Thoracic aorta (tissue), 2 donors: Measurements from ENCODE around the gene FUCA1. TPM values are rescaled to one million over a fixed set of nuclear protein-coding genes. Genes with fewer than 3 reads are reported as not detected.

ENCODE experiments used
- ATAC-seq: fragments of 150-250 bp; one replicate; pipeline ENCODE4 v1.8.0; 2017; ENCODE audit warnings: low read depth; ENCODE audit not compliant: insufficient number of reproducible peaks, low FRiP score
- DNase-seq: peaks from one replicate; pipeline ENCODE4 v3.0.0-alpha.2; 2020; ENCODE audit warnings: low spot score
- H3K27ac ChIP-seq, 2 donors: fragments of 200-600 bp; sonication (generic); 1 replicate in 1 of 2; 2 replicates in 1 of 2; pipeline ENCODE4 v1.5.1; 2016; ENCODE audit warnings: mild to moderate bottlenecking in 2 of 2, moderate library complexity in 2 of 2
- H3K27me3 ChIP-seq: fragments of 200-600 bp; sonication (generic); replicated peaks from 2 replicates; pipeline ENCODE4 v1.6.0; 2016; ENCODE audit warnings: mild to moderate bottlenecking; ENCODE audit not compliant: insufficient read depth
- H3K36me3 ChIP-seq: fragments of 200-600 bp; sonication (generic); one replicate; pipeline ENCODE4 v1.5.1; 2016
- H3K4me1 ChIP-seq, 2 donors: fragments of 200-600 bp; sonication (generic); 1 replicate in 1 of 2; 2 replicates in 1 of 2; pipeline versions ENCODE4 v1.5.1 to v1.6.0; 2016; ENCODE audit warnings: low read depth in 2 of 2, mild to moderate bottlenecking in 1 of 2; ENCODE audit not compliant: control insufficient read depth in 1 of 2
- H3K4me3 ChIP-seq: fragments of 200-600 bp; sonication (generic); 2 replicates; pipeline ENCODE4 v1.5.1; 2016; ENCODE audit warnings: mild to moderate bottlenecking
- H3K9me3 ChIP-seq: fragments of 200-600 bp; sonication (generic); 2 replicates; pipeline ENCODE4 v1.5.1; 2016
- total RNA-seq, 2 donors: library from RNA; depleted of rRNA; stranded (reverse); fragments of >200 nt; gene quantifications; one replicate each; pipeline versions ENCODE4 v1.1.0 to v1.2.3, GENCODE V29; 2016
- TF ChIP-seq, protein P1 (sequence below): fragments of 200-600 bp; sonication (generic); IDR thresholded peaks from one replicate; pipeline ENCODE4 v1.5.1; 2019; ENCODE audit warnings: antibody characterized with exemption

Gene FUCA1
- total RNA-seq: 10 to 100 TPM; 30.5 to 70.8 TPM

DNA sequence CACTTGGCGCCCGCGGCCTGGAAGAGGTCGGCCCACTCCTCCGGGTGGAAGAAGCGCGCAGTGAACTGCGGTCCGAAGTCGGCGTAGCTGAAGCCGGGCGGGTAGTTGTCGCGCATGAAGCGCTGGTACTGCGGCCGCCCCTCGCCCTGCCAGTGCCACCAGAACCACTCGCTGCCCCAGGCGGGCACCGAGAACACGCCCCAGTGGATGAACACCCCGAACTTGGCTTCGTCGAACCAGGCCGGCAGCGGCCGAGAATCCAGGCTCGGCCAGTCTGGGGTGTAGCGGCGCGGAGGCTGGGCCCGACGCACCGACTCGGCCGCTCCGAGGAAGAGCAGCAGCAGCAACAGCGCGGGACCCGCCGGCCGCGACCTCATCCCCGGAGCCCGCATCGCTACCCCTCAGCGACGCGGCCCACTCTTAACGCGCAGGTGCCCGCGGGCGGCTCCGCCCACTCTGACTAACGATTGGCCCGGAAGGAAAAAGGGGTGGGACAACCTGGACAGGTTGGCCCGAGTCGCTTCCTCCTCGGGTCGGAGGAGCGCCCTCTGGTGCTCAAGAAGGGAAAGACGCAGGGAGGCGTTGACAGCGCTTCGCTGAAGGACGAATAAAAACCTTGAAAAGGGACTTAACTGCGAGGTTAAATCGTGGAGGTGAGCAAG lies at the start of gene FUCA1:
Gene FUCA1 (minus strand): TSS at position 396 of the 662 bp plus-strand sequence. CDS start 4 bp downstream, at position 392.
- peak within 1 kb of the TSS; percentile 75 to 79 for H3K27ac ChIP-seq
- DNase-seq: peak; percentile 65
- peaks cover 1% of the 10 kb centered on the region for H3K36me3 ChIP-seq
- peaks cover 12 to 21% of the 10 kb centered on the region in 2 donors for H3K4me1 ChIP-seq
- TF ChIP-seq, protein P1, sequence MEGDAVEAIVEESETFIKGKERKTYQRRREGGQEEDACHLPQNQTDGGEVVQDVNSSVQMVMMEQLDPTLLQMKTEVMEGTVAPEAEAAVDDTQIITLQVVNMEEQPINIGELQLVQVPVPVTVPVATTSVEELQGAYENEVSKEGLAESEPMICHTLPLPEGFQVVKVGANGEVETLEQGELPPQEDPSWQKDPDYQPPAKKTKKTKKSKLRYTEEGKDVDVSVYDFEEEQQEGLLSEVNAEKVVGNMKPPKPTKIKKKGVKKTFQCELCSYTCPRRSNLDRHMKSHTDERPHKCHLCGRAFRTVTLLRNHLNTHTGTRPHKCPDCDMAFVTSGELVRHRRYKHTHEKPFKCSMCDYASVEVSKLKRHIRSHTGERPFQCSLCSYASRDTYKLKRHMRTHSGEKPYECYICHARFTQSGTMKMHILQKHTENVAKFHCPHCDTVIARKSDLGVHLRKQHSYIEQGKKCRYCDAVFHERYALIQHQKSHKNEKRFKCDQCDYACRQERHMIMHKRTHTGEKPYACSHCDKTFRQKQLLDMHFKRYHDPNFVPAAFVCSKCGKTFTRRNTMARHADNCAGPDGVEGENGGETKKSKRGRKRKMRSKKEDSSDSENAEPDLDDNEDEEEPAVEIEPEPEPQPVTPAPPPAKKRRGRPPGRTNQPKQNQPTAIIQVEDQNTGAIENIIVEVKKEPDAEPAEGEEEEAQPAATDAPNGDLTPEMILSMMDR: peak; percentile 94
- H3K27me3 ChIP-seq: no peaks in the 10 kb centered on the region
- H3K4me3 ChIP-seq: peak within 1 kb of the TSS; percentile 86
- H3K9me3 ChIP-seq: no peaks in the 10 kb centered on the region
- peak; percentile 97 for ATAC-seq

DNA sequence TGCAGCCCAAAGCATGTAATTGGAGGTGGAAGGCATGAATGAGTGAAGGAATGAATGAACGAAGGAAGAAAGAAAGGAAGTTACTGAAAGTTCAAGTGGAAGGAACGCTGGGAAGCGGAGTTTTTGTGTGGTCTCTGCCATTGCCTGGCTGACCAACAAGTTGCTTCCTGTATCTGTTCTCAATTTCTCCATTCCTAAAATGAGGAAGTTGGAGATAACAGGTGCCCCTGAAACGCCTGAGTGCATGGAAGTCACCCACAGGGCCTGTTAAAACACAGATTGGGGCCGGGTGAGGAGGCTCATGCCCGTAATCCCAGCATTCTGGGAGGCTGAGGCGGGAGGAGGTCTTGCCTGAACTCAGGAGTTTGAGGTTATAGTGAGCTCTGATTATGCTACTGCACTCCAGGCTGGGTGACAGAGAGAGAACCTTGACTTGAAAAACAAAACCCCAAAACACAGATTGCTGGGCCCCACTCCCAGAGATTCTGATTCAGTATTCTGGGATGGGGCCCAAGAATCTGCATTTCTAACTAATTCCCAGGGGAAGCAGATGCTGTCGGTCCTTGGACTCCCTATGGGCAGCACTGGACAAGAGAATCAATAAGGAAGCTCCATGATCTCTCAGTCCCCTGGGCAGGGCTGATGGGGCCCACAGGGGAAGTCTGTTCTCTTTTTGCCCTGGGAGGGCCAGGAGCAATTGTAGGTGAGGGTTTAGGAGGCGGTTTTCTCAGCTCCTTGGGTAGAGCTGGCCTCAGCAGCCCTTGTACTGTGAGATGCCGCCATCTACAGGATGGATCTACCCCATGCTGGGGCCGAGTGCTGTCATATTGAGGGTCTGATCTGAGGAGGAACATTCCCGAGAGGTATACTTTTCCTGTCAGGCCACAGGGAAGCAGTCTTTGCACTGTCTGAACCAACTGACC lies 48.4 kb upstream of the FUCA1 start:
- Histone ChIP-seq H3K4me1 (peaks cover 10 to 20% of the 10 kb centered on the region in 2 donors), H3K9me3 (no peaks in the 10 kb centered on the region), H3K4me3 (no peak overlapping the region), H3K36me3 (no peaks in the 10 kb centered on the region), H3K27ac (no peak overlapping the region), H3K27me3 (no peaks in the 10 kb centered on the region)
- DNase-seq (no peak), ATAC-seq (no peak)
- TF ChIP-seq, protein P1: peak; percentile 47

DNA sequence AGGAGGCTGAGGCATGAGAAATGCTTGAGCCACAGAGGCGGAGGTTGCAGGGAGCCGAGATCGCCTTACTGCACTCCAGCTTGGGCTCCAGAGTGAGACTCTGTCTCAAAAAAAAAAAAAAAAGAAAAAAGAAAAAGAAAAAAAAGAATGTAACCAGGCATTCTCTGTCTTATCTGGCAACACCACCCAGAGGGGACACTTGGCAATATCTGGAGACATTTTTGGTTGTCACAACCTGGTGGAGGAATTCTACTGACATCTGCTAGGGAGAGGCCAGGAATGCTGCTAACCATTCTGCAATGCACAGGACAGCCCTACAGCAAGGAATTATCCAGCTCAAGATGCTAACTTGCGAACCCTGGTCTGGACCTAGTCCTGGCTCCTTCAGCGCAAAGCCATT lies 47.4 kb upstream of the FUCA1 start:
- no peak for ATAC-seq

DNA sequence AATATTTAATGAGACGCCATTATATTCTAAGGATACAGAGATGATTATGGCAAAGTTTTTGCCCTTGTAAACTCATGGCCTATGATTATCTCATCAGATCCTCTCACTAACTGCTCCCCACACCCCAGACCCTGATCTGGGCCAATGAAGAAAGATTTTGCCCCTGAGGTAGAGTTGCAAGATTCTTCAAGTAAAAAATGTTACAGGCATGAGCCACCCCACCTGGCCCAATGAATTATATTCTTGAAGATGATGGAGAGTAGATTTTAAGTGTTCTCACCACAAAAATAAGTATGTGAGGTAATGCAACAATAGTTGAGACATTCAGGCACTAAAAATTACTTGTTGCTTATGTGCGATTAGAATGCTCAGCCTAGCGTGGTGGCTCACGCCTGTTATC lies 46.8 kb upstream of the FUCA1 start:
- Histone ChIP-seq H3K27ac (no peak overlapping the region), H3K4me1 (peaks cover 0 to 5% of the 10 kb centered on the region in 2 donors), H3K36me3 (no peaks in the 10 kb centered on the region), H3K4me3 (no peak overlapping the region), H3K27me3 (no peaks in the 10 kb centered on the region), H3K9me3 (no peaks in the 10 kb centered on the region)
- ATAC-seq (no peak), DNase-seq (no peak)
- TF ChIP-seq, protein P1: no peak

More for the DNA sequence above, 47.4 kb upstream of the FUCA1 start:
- Histone ChIP-seq H3K4me1 (peaks cover 1 to 10% of the 10 kb centered on the region in 2 donors), H3K9me3 (no peaks in the 10 kb centered on the region), H3K4me3 (no peak overlapping the region), H3K27ac (no peak overlapping the region), H3K36me3 (no peaks in the 10 kb centered on the region), H3K27me3 (no peaks in the 10 kb centered on the region)
- DNase-seq: no peak
- TF ChIP-seq, protein P1: no peak
